Measurements from ENCODE around the gene PARD3. TPM values are rescaled to one million over a fixed set of nuclear protein-coding genes. Genes with fewer than 3 reads are reported as not detected.

PARD3 gene
- total and polyA plus RNA-seq, 2 donors (not counting 3 experiments of a cell fraction or from before 2014, with no cell fraction given) = 7.3 to 24.1 TPM

DNA sequence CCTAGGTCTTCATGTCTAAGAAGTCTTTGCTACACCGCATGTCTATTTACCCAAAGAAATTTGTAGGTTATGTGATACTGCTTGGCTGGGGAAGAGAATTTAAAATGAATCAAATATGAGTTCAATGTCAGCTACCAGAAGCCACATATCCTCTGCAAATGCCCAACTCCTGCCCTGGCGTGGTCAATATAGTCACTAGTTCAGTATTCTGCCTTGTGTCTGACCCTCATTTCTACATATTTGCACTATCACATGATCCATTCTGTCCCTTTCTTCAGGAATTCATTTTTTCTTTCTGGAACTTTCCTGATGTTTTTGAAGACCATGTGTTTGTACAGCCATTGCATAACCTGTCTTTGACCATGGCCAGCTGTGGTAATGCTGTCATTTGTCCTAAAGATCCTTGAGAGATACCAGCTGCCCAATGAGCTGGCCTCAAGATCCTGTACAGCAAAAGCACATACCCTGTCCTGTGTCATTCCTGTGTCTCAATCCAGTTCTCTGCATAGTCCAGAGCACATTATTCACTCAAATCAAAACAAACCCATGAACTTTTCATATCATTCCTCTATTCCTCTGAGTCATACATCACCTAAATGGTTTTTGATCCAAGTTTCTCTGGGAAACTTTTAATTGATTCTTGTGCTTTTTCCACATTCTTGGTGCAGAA lies 524.5 kb downstream of the PARD3 start:
- dilution Hi-C loops (cut with MboI; ENCODE audit: extremely low pct_ligation_motif_present, low sequenced_read_pairs) = no loop called here
- no peak overlapping the region for H3K9ac ChIP-seq (replicated peaks; ENCODE audit: extremely low read depth, insufficient read depth, low read length)
- ChIA-PET CTCF (no interaction called here), POLR2A (no interaction called here)
- H3K4me2 ChIP-seq (ENCODE audit: insufficient read depth, low read length) = no peak overlapping the region
- H3K9me1 ChIP-seq (replicated peaks; ENCODE audit: control insufficient read depth, extremely low read depth, insufficient read depth, low read length) = no peaks in the 10 kb centered on the region
- H3K9me3 ChIP-seq (replicated peaks; ENCODE audit: control insufficient read depth, insufficient read depth, low read length) = no peaks in the 10 kb centered on the region
- H2AFZ ChIP-seq (ENCODE audit: low read depth, low read length) = no peak overlapping the region
- BruUV-seq (replicated peaks) = no TSS peak
- no peaks in the 10 kb centered on the region for H3K27me3 ChIP-seq (ENCODE audit: control insufficient read depth in 2 of 2, insufficient read depth in 2 of 2, low read length in 2 of 2)
- FAIRE-seq (peak; percentile 65), DNase-seq (ENCODE audit: low read depth, low spot score) (peak; percentile 67)
- TF ChIP-seq, protein P1, sequence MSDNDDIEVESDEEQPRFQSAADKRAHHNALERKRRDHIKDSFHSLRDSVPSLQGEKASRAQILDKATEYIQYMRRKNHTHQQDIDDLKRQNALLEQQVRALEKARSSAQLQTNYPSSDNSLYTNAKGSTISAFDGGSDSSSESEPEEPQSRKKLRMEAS (IDR thresholded peaks at IDR 0.05; ENCODE audit: insufficient read depth, insufficient read length) = no peak
- TF ChIP-seq JUN (IDR thresholded peaks at IDR 0.05; ENCODE audit: borderline replicate concordance, insufficient read depth, insufficient read length, low read depth) (no peak), FOS (IDR thresholded peaks at IDR 0.05; ENCODE audit: borderline replicate concordance, insufficient read depth, low read length) (peak; percentile 71), POLR2A (IDR thresholded peaks at IDR 0.05; ENCODE audit: low read depth, low read length) (no peak), EZH2 (IDR thresholded peaks at IDR 0.05; ENCODE audit: borderline replicate concordance, low read depth, low read length, severe bottlenecking) (no peak), POLR2AphosphoS5 (IDR thresholded peaks at IDR 0.05; ENCODE audit: insufficient read depth, low read depth, low read length) (no peak), GATA2 (IDR thresholded peaks at IDR 0.05; ENCODE audit: insufficient read depth, insufficient read length, low read depth, low read length) (peak; percentile 81), MYC (IDR thresholded peaks at IDR 0.05; ENCODE audit: low read depth, low read length) (no peak)
- TF ChIP-seq, protein P2, sequence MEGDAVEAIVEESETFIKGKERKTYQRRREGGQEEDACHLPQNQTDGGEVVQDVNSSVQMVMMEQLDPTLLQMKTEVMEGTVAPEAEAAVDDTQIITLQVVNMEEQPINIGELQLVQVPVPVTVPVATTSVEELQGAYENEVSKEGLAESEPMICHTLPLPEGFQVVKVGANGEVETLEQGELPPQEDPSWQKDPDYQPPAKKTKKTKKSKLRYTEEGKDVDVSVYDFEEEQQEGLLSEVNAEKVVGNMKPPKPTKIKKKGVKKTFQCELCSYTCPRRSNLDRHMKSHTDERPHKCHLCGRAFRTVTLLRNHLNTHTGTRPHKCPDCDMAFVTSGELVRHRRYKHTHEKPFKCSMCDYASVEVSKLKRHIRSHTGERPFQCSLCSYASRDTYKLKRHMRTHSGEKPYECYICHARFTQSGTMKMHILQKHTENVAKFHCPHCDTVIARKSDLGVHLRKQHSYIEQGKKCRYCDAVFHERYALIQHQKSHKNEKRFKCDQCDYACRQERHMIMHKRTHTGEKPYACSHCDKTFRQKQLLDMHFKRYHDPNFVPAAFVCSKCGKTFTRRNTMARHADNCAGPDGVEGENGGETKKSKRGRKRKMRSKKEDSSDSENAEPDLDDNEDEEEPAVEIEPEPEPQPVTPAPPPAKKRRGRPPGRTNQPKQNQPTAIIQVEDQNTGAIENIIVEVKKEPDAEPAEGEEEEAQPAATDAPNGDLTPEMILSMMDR (IDR thresholded peaks at IDR 0.05; ENCODE audit: extremely low read depth in 1 of 2, insufficient read depth in 1 of 2, low read depth in 1 of 2, low read length in 2 of 2) = no peak
- H4K20me1 ChIP-seq (replicated peaks; ENCODE audit: control insufficient read depth, extremely low read depth, insufficient read depth, low read length) = no peaks in the 10 kb centered on the region
- H3K4me1 ChIP-seq (ENCODE audit: control insufficient read depth, extremely low read depth, insufficient read depth, low read length) = peaks cover 10% of the 10 kb centered on the region
- intact Hi-C loops (cut with micrococcal nuclease) = no loop called here
- H3K27ac ChIP-seq (ENCODE audit: insufficient read depth, low read depth, low read length) = no peak overlapping the region
- H3K79me2 ChIP-seq (ENCODE audit: control insufficient read depth, insufficient read depth, low read length) = no peaks in the 10 kb centered on the region
- no peaks in the 10 kb centered on the region for H3K36me3 ChIP-seq (ENCODE audit: control insufficient read depth in 2 of 2, extremely low read depth in 1 of 2, insufficient read depth in 2 of 2, low read length in 2 of 2)
- no peak overlapping the region for H3K4me3 ChIP-seq (replicated peaks in 1 of 3; ENCODE audit: insufficient read depth in 1 of 3, low read depth in 1 of 3, low read length in 3 of 3)
